HG03135 (cell line): ENCODE data around the gene KRTAP20-1.

Source experiments
- ATAC-seq: cut with Tn5 transposase; IDR thresholded peaks from one replicate; pipeline ENCODE4 v1.9.1; 2021; ENCODE audit warnings: mild to moderate bottlenecking, moderate library complexity; ENCODE audit not compliant: unreplicated experiment

KRTAP20-1 gene, protein sequence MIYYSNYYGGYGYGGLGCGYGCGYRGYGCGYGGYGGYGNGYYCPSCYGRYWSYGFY

DNA sequence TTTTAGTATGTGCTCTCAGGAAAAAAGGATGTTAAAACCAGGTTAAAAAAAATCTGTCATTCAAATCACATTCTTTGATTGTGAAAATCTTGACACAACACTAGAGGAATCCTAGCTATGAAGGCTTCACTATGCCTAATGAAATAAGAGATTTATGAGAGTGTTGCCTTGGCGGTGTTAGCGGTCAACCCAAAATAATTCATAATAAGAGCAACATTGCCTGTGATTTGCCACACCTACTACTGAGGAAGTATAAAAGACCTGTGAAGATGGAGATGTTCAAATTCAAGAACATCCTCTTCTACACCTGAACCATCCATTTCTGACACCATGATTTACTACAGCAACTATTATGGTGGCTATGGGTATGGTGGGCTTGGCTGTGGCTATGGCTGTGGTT is at the start of gene KRTAP20-1:
TSS of gene KRTAP20-1 (plus strand) at position 301 of the 400 bp plus-strand sequence. CDS start at position 331, 30 bp downstream.
- ATAC-seq: no peak

DNA sequence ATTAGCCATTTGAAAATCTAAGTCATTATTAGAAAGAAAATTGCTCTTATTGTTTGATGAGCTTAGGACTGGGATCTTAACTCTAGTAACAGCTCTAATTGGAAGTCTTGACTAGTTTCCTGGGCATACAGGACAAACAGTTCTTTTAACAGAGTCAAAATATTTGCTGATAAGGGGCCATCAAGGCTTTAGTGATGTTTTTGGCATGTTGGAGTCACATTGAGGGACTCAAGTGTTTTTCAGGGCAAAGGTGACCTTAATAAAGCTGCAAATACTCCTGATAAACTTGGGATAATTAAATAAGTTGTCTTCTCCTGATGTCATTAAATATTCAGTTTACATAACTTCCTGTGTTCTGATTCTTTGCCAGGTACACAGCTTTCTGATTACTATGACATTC is 48.6 kb upstream of the KRTAP20-1 start:
- ATAC-seq: no peak

DNA sequence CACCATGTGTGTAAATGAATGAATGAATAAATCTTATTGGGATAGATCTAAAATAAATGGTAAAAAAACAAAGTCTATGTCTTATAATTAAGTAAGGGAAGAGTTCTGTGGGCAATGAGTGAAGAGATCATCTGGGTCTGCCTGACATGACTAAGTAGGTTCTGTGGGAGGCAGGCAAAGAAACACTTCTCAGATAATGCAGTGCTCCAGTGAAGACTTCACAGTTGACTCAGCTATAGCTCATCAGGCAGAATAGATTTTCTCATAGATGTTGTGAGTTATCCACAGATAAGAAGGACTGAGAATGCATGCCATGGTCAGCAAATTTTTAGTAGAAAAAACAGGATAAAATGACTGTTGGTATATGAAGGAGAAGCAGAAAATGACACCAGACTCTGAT is 38.5 kb upstream of the KRTAP20-1 start:
- ATAC-seq: no peak

DNA sequence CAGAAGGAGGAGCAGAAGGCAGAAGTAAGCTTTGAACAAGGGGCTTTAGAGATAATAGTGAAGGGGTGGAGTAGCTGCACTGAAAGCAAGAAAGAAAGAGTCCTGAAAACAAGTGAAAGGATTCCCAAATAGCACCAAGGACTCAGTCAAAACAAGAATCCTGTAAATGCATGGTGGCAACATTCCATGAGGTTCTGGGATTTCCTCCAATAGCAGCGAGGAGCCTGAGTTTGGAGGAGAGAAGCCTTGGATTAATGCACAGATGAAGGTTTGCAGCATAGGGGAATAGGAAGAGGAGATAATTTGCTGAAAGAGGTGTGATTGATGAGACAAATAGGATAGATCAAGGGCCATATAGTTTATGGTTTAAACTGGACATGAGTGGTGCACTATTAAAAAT is 36.9 kb upstream of the KRTAP20-1 start:
- ATAC-seq: no peak

DNA sequence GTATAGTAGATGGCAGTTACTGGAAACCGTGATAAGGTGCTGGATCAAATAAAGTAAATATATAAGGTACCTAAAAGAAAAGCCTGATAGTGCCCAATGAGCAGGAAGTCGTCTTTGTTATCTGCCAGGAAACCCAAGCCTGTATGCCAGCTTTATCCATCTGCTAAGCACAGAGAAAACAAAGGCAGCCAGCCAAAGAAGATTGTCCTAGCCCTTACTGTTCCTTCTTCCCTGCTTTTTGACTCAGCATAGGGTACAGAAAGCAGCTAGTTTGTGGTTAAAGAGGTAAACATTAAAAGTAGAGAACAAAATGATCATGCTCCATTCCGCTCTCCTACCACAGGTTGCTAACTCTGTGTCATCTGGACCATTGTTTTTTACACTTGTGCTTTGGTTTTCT is 36.1 kb upstream of the KRTAP20-1 start:
- ATAC-seq: no peak

DNA sequence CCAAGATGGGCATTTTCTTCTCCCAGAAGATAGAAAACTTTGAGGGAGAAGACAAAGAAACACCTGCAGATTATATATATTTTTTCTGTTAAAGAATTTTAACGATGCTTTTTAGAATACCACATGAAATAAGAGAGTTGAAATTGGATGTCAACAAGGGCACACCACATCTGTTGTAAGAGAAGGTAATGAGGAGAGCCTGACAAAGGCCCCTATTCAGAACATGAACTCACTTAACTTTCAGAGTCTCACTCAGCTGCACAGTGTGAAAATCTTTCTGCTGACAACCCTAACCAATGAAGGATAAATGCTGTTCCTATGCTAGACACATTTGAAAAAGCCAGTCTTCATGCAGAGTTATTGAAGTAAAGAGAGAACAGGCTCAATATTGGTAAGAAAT is 33.4 kb upstream of the KRTAP20-1 start:
- no peak for ATAC-seq

DNA sequence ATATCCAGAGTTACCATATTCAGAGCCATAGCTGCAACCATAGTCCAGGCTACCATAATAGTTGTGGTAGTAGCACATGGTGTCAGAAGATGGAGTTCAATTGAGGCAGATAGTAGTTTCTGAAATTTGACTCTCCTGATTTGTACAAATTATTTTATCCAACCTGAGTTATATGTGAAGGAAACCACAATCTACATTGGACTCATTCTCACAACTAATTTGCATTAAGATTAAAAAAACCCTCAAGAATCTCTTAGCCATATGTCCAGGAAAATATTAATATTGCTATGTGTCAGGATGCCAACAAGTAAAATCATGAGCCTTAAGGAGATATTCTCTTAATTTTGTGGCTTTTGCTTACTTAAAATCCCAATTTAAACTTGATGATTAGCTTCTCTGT is 25.9 kb upstream of the KRTAP20-1 start, which contains the start of gene KRTAP22-2:
TSS of gene KRTAP22-2 (minus strand) at position 101 of the 400 bp plus-strand sequence.
- no peak for ATAC-seq

DNA sequence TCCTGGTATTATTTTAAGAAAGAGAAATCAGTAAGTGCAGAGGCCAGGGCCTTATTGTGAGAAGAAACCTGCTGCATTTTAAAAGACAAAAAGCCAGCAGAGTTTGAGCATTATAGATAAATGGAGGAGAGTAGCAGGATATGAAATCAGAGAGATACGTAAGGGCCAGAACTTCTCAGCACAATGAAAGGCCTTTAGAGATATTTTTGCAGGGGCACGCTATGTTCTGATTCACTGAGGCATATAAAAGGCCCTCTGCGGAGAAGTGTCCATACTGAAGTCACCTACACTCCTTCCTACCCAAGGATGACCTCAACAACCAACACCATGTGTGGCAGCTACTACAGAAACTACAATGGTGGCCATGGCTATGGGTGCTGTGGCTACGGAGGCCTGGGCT is 24.1 kb upstream of the KRTAP20-1 start, which contains the start of gene KRTAP6-3:
TSS of gene KRTAP6-3 (plus strand) at position 301 of the 400 bp plus-strand sequence. CDS start at position 307, 6 bp downstream.
- ATAC-seq: no peak

DNA sequence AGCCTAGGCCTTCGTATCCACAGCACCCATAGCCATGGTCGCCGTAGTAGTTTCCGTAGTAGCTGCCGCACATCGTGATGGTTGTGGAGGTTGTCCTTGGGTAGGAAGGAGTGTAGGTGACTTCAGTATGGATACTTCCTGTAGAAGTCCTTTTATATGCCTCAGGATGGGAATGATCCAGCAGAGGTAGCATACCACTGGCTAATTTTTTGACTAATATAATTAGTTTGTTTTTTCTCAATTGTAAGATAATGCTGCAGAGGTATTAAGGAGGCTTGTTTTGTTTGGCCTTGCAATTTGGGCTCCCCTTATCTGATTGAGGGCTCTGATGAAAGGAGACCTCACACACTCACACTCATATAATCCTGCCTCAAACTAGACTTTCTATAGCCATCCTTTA is 17.4 kb upstream of the KRTAP20-1 start, which contains the start of gene KRTAP6-2:
TSS of gene KRTAP6-2 (minus strand) at position 101 of the 400 bp plus-strand sequence. CDS start at position 73, 28 bp downstream.
- ATAC-seq: no peak

DNA sequence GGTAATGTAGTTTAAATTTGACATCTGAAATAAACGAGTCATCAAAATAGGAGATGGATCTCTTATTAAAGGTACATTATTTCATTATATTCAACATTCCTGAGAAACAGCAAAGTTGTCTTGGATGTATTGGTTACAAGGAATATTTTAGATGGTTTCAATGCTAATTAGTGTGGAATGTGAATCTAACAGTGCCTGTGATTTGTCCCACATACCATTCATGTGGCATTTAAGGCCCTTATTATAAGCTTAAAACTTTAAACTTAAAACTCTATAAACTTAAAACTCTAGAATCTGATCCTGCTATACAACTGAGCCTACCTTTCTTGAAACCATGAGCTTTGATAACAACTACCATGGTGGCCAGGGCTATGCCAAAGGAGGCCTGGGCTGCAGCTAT is 15.4 kb upstream of the KRTAP20-1 start, which contains the start of gene KRTAP22-1:
TSS of gene KRTAP22-1 (plus strand) at position 301 of the 400 bp plus-strand sequence.
- ATAC-seq: no peak

DNA sequence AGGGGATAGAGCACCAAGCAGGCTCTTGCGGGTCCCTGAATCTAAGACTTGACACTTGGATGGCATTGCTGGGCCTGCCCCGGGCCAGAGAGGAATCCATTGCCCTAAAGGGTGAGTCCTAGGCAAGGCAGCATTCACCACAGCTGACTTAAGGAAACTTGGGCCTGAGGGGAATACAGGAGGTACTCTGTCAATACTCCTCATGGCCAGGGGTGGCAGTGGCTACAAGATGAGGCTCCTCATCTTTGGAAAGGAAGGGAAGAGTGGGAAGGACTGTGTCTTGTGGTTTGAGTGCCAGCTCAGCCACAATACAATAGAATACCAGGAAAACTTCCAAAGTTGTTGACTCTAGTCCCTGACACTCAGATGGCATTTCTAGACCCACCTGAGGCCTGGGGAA is 10.3 kb upstream of the KRTAP20-1 start:
- ATAC-seq: no peak

DNA sequence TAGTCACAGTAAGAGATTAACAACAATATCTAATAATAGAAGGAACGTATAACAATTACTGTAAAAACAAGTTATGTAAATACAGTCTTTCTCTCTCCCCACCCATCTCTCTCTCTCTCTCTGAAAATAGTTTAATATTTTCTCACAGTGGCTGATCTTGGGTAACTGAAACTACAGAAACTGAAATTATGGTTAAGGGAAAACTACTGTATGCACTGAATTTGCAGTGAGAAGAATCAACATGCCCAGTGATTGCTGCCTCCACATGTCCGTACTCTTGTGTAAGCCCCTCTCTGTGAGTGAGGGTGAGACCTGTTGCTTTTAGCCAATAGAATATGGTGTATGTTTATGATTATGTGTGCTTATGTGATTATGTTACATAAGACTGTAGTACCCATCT is 4.1 kb upstream of the KRTAP20-1 start:
- no peak for ATAC-seq

DNA sequence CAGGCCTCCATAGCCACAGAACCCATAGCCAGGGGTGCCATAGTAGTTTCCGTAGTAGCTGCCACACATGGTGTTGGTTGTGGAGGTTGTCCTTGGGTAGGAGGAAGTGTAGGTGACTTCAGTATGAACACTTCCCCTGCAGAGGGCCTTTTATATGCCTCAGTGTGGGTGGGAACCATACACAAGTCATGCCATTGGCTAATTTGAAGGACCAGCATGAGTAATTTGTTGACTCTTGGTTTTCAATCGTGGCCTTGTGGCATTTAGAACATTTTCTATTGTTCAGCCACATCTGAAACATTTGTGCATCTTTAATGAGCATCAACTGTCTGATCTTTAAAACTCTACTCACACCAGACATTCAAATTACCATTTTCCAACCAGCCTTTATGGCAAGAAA is 2.4 kb upstream of the KRTAP20-1 start, which contains the start of gene KRTAP6-1:
TSS of gene KRTAP6-1 (minus strand) at position 95 of the 400 bp plus-strand sequence. CDS start at position 69, 26 bp downstream.
- ATAC-seq: no peak

DNA sequence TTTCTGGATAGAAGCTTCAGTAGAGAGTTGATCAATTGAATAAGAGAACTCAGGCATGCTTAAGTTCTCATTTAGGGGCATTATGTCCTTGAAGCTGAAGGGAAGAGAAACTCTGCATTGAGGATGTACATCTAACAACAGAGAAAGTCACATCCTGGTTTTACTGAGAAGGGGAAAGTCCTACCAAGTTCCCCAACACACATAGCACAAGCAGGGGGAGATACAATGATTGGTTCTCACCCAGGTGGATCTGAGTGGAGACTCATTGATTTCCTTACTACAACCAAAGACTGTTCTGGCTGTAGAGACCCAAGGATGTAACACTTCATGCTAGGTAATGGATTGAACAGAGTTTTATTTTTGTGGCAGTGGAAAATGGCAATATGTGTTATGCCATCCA is 1.0 kb upstream of the KRTAP20-1 start:
- no peak for ATAC-seq

DNA sequence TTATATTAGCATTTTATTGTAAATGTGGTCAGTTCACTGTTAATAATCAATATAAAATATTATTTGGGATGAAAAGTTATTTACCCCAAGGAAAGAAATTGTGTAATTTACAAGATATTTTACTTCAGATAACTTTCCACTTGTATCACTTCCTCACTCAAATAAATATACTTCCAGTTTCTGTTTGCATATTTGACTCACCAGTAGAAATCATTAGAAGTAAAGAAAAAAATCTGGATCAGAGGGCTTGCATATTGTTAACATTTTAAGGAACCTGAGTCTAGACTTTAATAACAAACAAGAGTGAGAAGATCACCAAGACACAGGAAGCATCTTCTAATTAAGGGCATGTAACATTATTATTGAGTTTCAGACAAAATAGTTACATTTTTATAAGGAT is 3.9 kb downstream of the KRTAP20-1 start:
- ATAC-seq: no peak

DNA sequence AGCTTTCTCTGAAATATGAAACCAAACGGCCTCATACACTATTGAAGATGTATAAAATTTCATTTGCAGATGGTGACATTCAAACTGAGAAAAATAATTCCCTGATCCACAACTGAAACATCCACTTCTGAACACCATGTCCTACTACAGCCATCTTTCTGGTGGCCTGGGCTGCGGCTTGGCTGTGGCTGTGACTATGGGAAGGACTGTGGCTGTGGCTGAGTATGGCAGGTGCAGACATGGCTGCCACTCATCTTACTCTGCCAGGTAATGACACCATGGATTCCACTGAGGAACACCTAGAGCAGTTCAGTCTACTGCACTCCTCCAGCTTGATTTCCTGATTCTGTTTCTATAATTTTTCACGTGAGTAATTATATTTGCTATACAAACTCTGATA is 4.3 kb downstream of the KRTAP20-1 start, which contains the start of gene KRTAP20-4:
TSS of gene KRTAP20-4 (plus strand) at position 106 of the 400 bp plus-strand sequence.
- no peak for ATAC-seq

DNA sequence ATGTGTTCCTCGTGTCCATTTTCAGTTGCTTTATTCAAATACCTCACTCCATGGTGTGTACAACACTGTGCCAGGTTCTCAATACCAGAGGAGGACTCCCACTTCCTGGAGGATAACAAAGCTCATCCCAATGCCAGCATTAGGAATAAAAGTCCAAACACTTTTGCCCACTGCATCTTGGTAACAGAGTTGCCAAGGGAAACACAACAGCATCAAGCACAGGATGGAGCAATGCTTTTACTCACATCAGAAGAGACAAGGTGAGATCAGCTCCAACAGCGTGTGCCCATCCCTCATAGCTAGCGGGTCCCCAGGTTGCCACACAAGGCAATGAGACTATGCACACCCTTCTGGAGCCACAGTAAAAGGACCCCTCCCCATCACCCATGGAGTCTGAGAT is 7.1 kb downstream of the KRTAP20-1 start:
- ATAC-seq: no peak

DNA sequence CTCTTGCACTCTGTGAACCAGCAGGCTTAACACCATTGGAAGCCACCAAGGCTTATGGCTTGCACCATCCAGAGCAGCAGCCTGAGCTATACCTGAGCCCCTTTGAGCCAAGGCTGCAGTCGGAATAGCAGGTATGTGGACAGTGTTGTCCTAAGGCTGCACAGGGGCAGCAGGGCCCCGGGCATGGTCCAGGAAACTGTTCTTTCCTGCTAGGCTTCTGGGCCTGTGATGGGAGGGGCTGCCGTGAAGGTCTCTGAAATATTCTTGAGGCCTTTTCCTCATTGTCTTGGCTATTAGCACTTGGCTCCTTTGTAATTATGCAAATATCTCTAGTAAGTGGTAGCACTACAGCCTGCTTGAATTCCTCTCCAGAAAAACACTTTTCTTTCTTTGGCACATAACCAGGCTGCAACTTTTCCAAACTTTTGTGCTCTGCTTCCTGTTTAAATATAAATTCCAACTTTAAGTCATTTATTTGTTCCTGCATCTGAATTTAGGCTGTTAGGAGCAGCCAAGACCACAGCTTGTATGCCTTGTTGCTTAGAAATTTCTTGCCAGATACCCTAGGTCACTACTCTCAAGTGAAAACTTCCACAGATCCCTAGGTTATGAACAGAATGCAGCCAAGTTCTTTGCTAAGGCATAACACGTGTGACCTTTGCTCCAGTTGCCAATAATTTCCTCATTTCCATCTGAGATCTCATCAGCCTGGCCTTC is 9.4 kb downstream of the KRTAP20-1 start:
- ATAC-seq: no peak

DNA sequence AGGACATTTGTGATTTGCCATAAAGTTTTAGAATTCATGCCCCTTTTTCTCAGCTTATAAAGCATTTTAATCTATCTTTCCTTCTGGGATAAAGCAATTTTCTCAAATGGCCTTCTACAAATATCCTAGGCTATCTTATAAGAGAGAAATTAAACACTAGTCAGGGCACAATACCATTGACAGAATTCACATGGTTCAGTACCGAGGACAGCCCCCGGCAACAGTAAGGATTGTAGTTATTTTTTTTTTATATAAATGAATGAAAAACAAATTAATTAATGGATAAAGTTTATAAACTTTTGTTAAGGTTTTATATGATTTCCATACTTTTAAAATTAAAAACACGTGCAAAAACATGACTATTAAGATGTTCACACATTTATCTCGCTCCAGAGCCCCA is 11.9 kb downstream of the KRTAP20-1 start:
- no peak for ATAC-seq

DNA sequence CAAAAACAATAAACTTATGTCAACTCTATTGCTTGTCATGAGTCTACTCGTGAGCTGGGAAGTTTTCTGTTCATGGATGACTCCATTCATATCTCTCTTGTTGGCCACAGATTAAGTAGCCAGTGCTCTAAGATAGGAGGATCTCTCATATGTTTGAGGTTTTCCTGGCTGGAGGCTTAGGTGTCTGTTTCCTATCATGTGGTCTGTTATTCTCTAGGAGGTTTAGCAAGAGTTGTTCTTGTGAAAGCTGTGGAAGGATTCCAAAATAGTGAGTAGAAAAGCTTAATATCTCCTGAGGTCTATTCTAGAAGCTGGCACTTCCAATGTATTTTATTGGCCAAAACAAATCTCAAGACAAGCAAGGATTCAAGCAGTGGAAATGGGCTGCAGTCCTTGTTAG is 13.0 kb downstream of the KRTAP20-1 start:
- no peak for ATAC-seq

DNA sequence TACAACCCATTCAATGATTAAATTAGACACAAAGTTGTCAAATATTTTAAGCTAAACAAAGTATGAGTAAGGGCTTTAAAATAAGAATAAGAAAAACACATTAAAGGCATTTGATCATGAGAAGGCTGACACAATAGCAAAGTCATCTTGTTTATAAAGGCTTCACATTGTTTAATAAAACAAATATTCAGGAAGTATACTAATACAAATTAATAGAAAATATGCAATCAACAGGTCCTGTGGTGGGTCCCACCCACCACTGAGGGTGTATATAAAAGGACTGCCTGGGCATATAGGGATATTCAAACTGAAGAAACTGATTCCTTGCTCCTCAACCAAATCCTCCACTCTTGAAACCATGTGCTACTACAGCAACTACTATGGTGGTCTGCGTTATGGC is 18.7 kb downstream of the KRTAP20-1 start, which contains the start of gene KRTAP20-2:
TSS of gene KRTAP20-2 (plus strand) at position 301 of the 400 bp plus-strand sequence. CDS start at position 359, 58 bp downstream.
- no peak for ATAC-seq

DNA sequence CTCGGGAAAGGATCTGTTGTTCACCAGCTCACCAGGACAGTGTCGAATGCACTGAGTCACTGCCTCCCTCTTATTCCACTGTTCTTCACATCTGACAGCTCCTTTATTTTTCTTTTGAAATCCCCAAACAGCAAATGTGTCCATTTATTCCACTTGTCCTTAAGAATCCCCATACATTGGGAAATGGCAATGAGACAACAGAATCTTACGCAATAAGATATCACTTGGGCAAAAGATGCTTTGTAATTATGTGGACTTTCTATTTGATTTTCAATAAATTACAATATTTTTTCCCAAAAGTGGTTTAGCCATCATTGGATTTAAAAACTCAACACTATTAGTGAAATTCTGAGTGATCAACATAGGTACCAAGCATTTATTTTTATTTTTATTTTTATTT is 22.5 kb downstream of the KRTAP20-1 start:
- ATAC-seq: no peak
